Activated CD4-positive, alpha-beta T cell treated with anti-CD3 and anti-CD28 coated beads, Interleukin-2, amount 50 U/mL, for 24 hours (primary cell): Measurements from ENCODE around the gene EHMT1.
"Not testable (repeated sequence)": the region's sequence is repeated elsewhere in the genome, so short reads cannot be mapped to it uniquely, and the experiment has no call there.

Experiments used
- DNase-seq, 2 donors: peaks; one replicate each; pipeline ENCODE4 v3.0.0-alpha.2; 2020; ENCODE audit warnings: low read depth in 1 of 2, low spot score in 1 of 2

Gene EHMT1

DNA sequence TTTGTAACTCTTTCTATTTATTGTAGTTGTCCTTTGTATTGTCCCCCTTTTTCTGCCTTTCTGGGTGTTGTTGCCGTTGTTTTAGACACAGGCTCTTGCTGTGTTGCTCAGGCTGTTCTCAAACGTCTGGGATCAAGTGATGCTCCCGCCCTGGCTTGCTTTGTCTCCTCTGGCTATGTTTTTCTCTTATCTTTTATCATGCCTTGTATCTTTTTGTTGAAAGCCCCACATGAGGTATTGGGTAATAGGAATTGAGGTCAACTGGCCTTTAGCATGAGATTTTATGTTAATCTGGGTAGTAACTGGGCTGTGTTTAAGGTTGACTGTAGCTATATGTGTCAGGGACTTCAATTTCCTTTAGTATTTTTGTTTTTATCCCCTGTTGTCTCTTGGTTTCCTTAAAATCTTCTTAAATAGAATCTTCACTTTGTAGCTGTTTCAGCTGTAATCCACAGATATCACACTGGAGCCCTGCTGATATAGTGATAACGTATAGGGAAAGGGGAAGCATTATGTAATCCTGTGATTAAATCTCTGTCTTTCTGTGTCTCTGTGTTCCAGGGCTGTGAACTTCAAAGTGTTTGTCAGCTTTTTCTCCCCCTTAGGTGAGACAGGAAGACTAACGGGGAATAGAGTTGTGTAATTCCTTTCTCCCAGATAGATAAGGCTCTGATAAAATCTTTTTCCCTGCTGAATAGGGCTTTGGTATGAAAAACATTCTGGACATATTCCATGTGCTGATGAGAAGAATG is 232.9 kb downstream of the EHMT1 start:
- DNase-seq = no peak

DNA sequence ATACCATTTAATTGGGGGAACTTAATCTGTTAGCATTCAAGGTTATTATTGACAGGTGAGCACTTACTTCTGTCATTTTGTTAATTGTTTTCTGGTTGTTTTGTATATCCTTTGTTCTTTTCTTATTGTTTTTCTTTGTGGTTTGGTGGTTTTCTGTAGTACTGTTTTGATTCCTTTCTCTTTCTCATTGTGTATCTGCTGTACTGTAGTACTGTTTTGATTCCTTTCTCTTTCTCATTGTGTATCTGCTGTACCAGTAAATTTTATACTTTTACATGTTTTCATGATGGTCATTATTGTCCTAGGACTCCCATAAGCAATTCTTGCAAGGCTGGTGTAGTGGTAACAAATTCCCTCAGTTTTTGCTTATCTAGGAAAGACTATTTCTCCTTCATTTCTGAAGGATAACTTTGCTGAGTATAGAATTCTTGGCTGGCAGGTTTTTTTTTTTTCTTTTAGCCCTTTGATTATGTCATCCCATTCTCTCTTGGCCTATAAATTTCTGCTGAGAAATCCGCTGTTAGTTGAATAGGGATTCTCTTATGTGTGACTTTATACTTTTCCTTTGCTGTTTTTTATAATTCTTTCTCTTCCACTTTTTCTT is 234.7 kb downstream of the EHMT1 start:
- DNase-seq = no peak

GRCh38 chr9:137860361-137860760 is 241.6 kb downstream of the EHMT1 start:
- no peak for DNase-seq

DNA sequence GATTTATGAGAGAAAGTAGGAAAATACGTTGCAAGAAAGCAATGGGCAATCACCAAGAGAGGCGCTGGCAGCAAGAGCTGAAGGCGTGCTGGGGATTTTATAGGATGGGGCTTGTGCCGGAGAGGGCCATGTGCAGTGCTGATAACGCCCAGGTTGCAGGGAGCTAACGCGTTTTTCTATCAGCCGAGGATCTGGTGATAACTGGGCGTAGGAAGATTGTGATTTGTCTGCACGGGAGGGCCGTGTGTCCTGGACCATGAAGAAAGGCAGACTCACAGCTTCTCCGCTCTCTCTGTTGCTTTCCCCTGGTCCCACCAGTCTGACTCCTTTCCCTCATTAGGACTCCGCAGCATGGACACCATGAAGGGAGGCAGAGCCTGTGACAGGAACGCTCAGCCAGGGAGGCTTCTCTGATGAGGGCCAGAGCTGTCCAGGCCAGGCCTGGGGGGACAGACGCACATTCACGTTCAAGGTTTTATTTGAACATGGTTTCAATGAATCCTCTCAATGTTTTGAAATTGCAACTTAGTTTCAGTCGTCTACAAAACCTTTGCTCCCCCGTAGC is 246.9 kb downstream of the EHMT1 start:
- DNase-seq = no peak

- DNase-seq = no peak
These were observed 247.7 kb downstream of the EHMT1 start for GRCh38 chr9:137866226-137867141.

GRCh38 chr9:137870432-137870831 is 251.6 kb downstream of the EHMT1 start:
- no peak for DNase-seq

- no peak for DNase-seq
These were observed 253.5 kb downstream of the EHMT1 start for GRCh38 chr9:137872296-137872695.

- no peak for DNase-seq
These were observed 254.6 kb downstream of the EHMT1 start for GRCh38 chr9:137873408-137873807.

DNA sequence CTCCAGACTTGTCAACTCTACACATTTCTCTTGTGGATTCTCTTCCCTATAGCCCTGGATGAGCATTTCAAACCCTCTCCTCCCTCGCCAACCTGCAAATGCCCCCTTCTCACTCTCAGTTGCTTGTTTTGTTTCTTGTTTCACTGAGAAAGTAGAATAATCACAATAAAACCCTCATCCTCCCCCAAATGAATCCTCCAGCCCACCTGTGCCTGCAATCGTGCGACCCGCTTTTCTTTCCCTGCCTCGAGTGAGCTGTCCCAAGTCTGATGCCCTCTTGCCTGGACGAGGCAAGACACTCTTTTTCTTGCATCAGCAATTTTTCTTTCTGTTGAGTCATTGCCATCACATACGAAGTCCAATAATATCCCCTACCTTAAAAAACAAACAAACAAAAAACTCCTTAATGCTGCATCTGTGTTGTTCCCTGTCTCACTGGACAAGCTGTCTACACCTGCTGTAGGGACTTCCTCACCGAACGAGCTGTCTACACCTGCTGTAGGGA is 255.1 kb downstream of the EHMT1 start:
- DNase-seq = no peak

DNA sequence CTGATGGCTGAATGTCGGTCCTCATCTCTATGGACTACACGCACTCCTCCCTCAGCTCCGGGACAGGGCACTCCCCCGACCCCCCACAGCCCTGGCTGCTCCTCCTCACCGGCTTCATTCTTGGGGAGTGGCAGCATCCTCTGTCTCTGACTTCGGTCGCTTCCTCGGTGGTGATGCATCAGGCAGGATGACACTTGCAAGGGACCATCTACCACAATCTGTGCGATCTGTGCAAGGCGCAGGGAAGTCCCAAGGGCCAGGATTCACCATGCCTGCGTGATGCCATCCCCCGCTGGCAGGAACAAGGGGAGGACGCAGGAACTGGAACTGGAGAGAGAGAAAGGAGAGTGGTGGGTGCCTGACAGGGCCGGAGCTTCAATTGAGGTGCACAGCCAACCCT is 256.5 kb downstream of the EHMT1 start:
- no peak for DNase-seq

- no peak for DNase-seq
These were observed 257.0 kb downstream of the EHMT1 start for GRCh38 chr9:137875846-137876245.

DNA sequence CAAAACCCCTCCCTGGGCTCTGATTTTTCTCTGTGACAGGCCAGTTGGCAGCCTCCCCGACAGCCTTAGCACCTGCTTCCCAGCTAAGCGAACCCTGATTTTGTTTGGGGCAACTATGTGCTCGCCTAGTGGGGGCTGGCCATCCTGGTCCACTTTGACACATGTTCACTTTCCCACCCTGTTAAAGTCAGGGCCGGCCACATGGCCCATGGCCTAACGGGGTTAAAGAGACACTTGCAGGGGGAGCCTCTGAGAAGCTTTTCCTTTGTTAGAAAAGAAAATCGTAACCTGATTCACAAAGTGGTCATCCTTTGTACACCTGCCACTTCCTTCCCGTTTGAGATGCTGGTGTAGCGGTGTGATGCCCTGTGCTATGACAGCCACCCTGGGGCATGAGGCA is 257.5 kb downstream of the EHMT1 start:
- DNase-seq = no peak

- DNase-seq = no peak
These were observed 258.1 kb downstream of the EHMT1 start for GRCh38 chr9:137876781-137877386.

DNA sequence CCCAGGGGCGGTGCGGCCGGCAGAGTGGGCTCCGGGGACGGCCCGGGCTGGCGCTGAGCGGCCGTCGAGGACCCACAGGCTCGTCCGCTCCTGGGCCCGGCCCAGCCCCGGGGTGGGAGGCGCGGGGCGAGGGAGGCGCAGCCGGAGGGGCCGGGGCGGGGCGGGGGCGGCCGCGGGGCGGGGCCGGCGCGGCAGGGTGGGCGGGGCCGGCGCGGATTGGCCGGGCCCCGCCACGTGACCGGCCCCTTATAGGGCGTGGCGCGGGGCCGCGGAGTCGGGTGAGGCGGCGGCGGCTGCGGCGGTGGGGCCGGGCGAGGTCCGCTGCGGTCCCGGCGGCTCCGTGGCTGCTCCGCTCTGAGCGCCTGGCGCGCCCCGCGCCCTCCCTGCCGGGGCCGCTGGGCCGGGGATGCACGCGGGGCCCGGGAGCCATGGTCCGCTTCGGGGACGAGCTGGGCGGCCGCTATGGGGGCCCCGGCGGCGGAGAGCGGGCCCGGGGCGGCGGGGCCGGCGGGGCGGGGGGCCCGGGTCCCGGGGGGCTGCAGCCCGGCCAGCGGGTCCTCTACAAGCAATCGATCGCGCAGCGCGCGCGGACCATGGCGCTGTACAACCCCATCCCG is 258.8 kb downstream of the EHMT1 start, which contains the start of gene CACNA1B:
Gene CACNA1B, plus strand, starts transcription at position 277 of the 617 bp plus-strand sequence. Its CDS starts 152 bp downstream, at position 429.
- DNase-seq = not testable (repeated sequence)

DNA sequence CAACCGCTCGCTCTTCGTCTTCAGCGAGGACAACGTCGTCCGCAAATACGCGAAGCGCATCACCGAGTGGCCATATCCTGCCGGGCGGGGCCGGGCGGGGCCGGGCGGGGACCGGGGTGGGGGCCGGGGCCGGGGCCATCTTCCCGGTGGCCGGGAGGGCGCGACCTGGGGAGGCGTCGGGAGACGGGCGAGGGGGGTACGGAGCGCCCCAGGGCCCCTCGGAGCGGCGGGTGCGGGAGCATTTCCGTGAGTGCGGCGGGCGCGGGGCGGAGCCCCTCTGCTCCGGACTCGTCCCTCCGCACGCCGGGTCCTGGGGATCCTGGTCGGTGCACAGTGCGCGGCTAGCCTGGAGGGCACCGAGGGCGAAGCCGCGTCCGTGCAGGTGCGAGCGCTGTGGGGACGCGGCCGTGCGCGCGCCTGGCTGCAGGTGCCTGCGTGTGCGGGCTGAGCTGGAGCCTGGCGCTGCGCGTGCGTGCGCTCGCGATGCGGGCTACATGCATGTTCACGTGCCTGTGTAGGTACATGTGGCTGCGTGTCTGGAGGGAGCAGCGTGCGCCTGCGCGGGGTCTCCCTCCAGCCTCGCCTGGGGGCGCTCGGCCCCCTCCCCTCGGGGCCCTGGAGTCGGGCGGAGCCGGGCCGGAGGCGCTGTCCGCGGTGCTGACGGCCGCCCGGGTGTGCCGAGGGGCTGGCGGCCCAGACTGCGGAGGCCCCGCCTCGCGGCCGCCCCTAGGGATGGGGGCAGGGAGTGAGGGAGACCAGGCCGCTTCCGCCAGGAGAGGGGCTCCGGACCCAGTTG is 259.5 kb downstream of the EHMT1 start:
- DNase-seq = no peak

GRCh38 chr9:137879052-137879451 is 260.2 kb downstream of the EHMT1 start:
- DNase-seq = no peak

DNA sequence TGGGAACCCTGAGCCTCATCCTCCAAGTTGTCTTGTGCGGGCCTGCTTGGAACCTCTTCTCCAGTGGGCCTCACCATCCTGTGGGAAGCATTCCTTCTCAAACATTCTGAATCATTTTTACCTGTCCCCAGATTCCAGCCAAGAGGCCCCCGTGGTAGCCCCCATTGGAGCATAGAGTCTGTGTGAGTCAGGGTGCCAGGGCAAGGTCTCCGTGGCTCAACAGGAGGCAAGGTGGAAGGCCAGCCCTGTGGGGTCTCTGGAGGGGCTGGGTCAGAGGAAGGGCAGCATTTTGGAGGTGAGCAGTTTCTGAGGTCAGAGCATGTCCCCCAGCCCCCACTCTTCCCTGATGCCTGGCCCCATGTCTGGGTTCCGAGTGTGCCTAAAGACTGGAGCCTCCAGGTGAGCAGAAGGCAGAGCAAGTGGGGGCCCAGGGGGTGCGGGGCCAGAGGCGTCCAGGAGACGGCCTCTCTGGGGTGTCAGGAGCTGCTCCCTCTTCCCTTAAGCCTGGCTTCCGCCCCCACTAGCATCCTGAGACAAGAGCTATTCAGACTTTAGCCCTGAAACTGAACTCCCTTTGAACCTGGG is 260.9 kb downstream of the EHMT1 start:
- DNase-seq = no peak

DNA sequence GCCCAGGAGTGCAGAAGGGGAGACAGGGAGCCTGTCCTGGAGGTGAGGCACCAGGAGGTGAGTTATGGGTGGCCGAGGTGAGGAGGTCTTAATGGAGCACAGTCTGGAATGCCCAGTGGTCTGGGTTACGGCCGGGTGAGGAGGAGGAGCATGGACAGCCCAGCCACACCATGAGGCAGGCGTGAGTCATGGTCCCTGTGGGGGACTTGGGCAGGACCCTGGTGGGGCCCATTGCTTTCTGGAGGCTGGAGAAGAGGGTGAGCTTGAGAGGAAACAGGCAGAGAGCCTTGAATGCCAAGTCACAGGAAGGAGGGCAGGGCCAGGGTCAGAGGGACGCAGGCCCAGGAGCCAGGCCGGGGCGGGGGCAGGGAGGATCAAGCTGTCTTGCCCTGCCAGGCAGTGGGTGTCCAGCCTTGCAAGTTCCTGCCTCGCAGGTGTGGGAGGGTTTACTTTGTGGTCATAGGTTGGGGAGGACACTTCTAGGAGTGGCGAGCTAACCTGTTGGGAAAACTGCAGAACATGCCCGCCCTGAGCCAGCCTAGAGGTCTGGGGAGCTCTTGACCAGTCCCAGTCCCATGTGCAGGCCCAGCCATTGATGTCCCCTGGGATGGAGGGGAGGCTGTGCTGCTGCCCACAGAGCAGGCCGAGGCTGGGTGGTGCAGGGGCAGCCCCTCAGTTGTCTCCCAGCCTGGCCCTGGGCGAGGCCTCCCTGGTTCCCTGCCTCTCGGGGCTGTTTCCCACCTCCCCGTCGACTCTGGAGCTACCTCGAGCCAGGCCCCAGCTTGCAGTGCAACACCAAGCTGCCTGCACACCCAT is 261.6 kb downstream of the EHMT1 start:
- DNase-seq = no peak
